GM18508 (cell line): ENCODE measurements around the gene GPC6.

Experiments used
- ATAC-seq: cut with Tn5 transposase; IDR thresholded peaks from one replicate; pipeline ENCODE4 v1.9.1; 2021; ENCODE audit warnings: moderate number of reproducible peaks; ENCODE audit not compliant: insufficient read depth, unreplicated experiment

Gene GPC6

GRCh38 chr13:94113245-94113644, 886.6 kb downstream of the GPC6 start:
- ATAC-seq: no peak

DNA sequence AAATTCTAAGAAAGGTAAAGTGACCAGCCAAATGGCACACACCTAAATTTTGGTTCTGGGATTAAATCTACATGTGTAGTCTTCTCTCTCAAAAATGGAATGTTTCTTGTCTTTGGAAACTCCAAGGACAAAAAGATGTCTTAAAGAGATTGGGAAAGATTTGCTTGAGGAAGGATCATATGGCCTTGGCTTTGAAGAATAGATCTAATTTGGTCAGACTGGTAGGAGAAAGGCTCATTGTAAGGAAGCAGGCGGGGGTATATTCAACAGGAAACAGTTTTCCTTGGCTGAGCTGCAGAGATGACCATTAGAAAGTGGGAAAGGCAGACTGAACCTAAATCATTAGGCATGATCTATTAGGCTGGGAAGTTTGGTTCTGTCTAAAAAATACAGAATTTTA, 887.6 kb downstream of the GPC6 start:
- ATAC-seq: no peak

- ATAC-seq: no peak
These were observed 888.4 kb downstream of the GPC6 start for GRCh38 chr13:94115054-94115453.

- ATAC-seq: no peak
These were observed 892.8 kb downstream of the GPC6 start for GRCh38 chr13:94119360-94119936.

GRCh38 chr13:94120878-94121277, 894.3 kb downstream of the GPC6 start:
- no peak for ATAC-seq

DNA sequence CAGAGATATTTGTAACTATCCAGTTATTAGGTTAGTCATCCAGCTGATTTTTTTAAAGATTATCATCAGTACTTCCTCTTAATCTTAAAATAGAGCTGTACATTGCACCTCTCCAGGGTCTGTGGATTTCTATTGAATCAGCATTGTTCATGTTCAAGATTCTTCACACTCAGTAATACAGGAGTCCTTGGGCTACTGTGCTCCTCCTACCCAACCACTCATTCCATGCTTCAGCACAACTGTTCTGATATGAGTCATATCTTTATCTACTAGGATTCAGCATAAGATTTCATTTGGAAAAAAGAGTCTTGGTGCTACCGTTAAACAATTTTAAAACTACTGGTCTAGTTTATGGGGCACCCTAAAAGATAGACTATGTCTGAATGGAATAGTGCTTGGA, 895.1 kb downstream of the GPC6 start:
- ATAC-seq: no peak

DNA sequence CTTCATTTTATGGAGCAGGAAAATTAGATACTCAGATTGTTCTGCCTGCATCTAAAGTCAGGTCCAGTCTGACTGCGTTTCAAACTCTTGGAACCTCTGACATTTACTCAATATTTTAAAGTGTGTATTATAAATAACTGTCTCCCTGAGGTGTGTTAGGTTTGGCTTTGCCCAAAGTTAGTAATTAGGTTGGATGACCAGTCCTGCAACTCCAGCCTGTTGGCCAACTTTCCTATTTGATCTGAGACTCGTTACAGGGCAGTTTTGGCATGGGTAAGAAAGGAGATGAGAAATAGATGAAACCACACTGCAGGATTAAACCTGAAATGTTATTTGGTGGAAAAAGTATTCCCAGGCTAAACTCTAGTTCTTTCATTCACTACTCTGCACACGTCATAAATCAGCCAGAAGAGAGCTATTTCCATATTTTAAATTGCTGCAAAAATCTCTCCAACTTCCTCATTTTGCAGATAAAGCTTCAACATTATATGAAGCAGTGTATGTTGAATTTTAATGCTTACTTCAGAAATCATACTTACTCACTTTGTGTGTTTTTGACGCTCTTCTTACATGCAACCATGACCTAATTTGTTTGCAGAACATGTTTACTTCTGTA, 895.8 kb downstream of the GPC6 start:
- no peak for ATAC-seq

GRCh38 chr13:94123557-94123956, 897.0 kb downstream of the GPC6 start:
- no peak for ATAC-seq

- no peak for ATAC-seq
These were observed 901.8 kb downstream of the GPC6 start for GRCh38 chr13:94128430-94128829.

DNA sequence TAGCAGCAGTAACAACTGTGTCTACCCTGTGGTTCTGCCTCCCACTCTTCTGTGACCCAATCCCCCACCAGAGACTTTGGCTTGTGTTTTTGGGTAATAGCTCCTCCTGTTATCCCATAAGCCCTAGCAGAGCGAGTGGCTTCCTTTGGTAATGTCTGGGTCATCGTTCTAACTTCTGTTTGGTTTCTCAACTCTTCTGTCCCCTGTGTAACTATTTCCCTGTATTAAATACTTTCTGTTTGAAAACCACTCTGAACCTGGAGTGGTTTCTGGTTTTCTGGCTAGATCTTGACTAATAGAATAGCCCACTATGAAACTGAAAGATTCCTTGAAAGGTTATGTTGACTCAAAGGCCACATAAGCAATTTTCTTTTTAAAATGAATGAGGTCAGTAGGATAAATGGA, 902.9 kb downstream of the GPC6 start:
- ATAC-seq: no peak

DNA sequence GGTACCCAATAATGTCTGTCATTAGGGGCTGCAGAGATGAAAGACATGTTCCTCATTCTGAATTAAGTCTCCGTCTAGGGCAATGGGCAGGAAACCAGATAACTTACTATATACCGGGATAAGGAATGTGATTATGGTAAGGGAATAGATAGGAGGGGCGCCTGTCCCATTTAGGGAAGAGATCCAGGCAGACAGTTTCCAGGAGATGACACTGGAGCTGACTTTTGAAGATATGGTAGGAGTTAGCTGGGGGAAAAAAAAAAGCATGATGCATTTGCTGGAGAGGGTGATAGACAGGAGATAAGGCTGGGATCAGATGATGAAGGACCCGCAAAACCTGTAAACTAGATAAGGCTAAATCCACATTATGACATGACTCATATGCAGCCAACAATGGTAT, 912.2 kb downstream of the GPC6 start:
- no peak for ATAC-seq

DNA sequence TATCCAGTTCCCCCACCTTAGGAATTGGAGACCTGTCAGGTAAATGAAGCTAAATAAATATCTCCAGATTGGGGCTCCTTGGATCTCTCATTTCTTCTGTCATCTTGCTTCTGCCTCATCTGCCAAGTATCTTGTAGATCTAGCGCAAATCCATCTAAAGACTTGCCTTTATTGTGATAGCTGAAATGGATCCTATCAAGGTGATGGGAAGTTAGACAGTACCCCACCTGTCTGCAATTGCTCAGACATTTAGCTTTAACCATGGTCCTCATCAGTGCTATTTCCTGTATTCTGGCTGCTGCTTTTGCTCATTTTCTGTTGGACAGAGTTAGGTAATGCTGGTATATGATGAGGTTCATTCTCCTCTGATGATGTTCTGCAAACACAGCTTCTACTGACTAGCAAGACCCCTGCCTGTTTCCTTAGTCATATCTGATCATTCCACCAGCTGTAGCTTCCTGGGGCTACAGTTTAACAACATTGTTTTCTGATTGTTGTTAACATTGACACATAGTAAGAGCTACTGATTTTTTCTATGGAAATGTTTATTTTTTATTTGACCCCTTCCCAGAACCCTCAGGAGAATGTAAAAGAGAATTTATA, 912.9 kb downstream of the GPC6 start:
- no peak for ATAC-seq

GRCh38 chr13:94140027-94140426, 913.4 kb downstream of the GPC6 start:
- ATAC-seq: no peak

DNA sequence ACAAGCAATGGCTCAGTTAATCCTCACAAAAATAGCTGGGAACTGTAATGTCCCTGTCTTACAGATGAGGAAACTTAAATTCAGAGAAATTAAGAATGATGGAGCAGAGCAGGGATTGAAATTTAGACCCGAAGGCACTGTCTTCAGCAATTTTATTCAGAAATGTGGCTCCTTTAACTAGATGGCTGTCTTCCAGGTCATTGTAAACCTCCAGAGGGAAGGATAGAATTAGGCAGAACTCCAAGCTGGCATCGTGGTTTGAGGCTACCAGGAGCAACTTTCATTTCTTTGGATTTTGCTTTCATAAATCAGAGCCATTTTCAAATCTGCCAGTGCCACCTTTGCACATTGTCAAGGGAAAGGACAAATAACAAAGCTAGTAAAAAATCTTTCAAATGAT, 913.9 kb downstream of the GPC6 start:
- ATAC-seq: no peak

DNA sequence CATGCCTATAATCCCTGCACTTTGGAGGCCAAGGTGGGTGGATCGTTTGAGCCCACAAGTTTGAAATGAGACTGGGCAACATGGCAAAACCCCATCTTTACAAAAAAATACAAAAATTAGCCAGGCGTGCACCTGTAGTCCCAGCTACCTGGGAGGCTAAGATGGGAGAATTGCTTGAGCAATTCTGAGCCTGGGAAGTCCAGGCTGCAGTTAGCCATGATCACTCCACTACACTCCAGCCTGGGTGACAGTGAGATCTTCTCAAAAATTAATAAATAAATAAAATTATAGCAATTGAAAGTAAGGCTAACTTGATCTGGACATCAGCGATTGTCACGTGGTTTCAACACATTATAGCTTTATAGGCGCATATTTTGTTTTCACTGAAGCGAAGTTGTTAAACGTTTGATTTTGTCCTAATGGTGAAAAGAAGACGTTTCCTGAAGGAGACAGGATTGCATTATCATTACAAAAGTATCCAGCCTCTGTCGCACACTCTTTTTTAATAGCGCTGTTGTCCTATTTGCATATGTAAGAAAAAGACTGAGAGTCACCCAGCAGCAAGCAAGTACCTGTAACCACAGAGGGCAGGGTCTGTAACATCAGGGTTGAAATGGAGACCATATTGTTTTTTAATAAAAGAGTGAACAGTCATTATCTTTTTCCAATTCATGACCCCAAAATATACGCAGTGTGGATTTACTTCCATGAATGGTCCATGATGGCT, 917.2 kb downstream of the GPC6 start:
- ATAC-seq: no peak

DNA sequence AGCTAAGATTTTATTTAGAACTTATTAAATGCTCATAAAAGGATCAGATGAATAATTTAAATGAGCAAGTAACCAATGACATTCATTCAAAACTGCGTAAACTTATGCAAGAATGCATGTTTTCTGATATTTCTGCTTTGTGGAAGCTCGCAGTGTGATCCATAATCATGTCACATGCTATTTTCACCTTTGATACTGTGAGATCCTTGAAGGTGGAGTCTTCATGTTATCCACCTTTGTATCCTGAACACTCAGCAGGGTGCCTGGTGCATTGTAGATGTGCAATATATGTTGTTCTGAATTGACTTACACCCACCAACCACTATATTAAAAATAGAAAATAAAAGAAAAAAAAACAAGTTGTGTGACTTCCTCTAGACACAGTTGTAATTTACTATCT, 919.4 kb downstream of the GPC6 start:
- ATAC-seq: no peak

GRCh38 chr13:94153586-94153985, 927.0 kb downstream of the GPC6 start:
- ATAC-seq: no peak

DNA sequence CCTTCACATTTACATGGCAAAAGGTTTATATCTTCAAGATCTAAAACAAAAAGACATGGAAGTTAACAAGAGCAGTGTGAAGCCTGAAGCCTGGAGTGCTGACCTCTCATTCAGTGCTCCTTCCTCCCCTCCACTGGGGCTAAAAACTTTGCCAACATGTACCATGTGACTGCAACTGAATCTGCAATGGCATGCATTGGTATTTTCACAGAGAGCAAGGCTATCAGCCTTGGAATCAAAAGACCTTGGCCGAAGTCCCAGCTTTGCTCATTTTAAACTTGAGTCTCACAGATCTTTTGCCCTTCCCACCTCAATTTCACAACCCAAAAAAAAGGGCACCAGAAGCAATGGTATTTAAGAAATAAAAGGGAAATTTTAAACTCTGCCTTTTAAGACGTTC, 927.8 kb downstream of the GPC6 start:
- ATAC-seq: no peak

DNA sequence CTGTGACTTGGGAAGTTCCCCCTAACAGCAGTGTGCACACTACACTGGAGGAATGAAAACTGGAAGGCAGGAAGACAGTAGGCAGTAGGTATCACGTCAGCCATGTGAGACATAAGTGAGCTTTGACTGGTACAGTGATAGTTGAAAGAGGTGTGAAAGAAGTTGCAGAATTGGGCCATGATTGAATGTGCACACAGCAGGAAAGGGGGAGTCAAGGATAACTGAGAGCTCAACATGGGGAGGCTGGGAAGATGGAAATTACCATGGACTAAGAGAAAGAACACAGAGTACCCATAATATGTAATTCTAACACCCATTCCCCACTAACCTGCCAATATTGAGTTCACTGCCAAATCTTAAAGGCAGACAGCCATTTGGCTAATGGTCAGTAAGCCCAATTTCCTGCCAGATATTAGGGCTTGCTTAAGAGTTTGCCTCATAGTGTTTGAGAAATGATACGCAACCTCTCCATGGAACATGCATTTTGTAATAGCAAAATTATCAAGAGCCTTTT, 931.2 kb downstream of the GPC6 start:
- ATAC-seq: no peak

- no peak for ATAC-seq
These were observed 934.3 kb downstream of the GPC6 start for GRCh38 chr13:94160875-94161274.

GRCh38 chr13:94162289-94162688, 935.7 kb downstream of the GPC6 start:
- ATAC-seq: no peak
